OCI-LY7 (cell line): Measurements from ENCODE around the gene NBEA. TPM values are rescaled to one million over a fixed set of nuclear protein-coding genes. Genes with fewer than 3 reads are reported as not detected.

Experiments used
- BruUV-seq: library from RNA; stranded (reverse); fragments of 400-500 nt; replicated peaks from 2 replicates; lab custom pipeline; 2021; lab: Mats Ljungman, UMichigan
- CTCF ChIA-PET: fragments of 300-600 bp; sonication (Branson Sonifier 250); formaldehyde crosslinking; loops from one replicate; lab custom pipeline; 2022; ENCODE audit warnings: antibody characterized with exemption; ENCODE audit not compliant: unreplicated experiment; lab: Charles Lee
- POLR2A ChIA-PET: fragments of 300-600 bp; sonication (Branson Sonifier 250); formaldehyde crosslinking; loops from one replicate; lab custom pipeline; 2022; ENCODE audit warnings: antibody characterized with exemption; lab: Charles Lee
- DNase-seq: peaks from one replicate; pipeline ENCODE4 v3.0.0-alpha.2; 2015; ENCODE audit warnings: low spot score
- H2AFZ ChIP-seq: fragments of 200-600 bp; sonication (generic), shearing (Covaris generic); 2 replicates; pipeline ENCODE4 v1.6.1; 2014; ENCODE audit warnings: mild to moderate bottlenecking, antibody characterized with exemption, low read length, moderate library complexity
- H3K27ac ChIP-seq: fragments of 200-600 bp; sonication (generic); 2 replicates; pipeline ENCODE4 v1.5.1; 2014; ENCODE audit warnings: mixed run types, low read depth, mild to moderate bottlenecking, moderate library complexity, low read length, inconsistent platforms; ENCODE audit not compliant: poor library complexity, severe bottlenecking
- H3K36me3 ChIP-seq: fragments of 200-600 bp; sonication (generic); 2 replicates; pipeline ENCODE4 v1.6.1; 2014; ENCODE audit warnings: mild to moderate bottlenecking, antibody characterized with exemption, low read length, moderate library complexity, mixed read lengths; ENCODE audit not compliant: insufficient read depth
- H3K4me1 ChIP-seq: fragments of 200-600 bp; sonication (generic); 2 replicates; pipeline ENCODE4 v1.5.1; 2014; ENCODE audit warnings: mild to moderate bottlenecking, low read length; ENCODE audit not compliant: insufficient read depth, poor library complexity, severe bottlenecking
- H3K4me2 ChIP-seq: fragments of 200-600 bp; sonication (generic); 2 replicates; pipeline ENCODE4 v1.6.1; 2014; ENCODE audit warnings: mild to moderate bottlenecking, low read length
- H3K4me3 ChIP-seq: fragments of 200-600 bp; sonication (generic); 2 replicates; pipeline ENCODE4 v1.5.1; 2014; ENCODE audit warnings: mild to moderate bottlenecking, low read depth, low read length; ENCODE audit not compliant: poor library complexity, severe bottlenecking
- H3K79me2 ChIP-seq: fragments of 200-600 bp; sonication (generic); 2 replicates; pipeline ENCODE4 v1.6.1; 2016; ENCODE audit warnings: low read depth, mild to moderate bottlenecking, low read length, moderate library complexity, mixed read lengths; ENCODE audit not compliant: insufficient read depth
- H3K9me2 ChIP-seq: fragments of 200-600 bp; sonication (generic); 2 replicates; pipeline ENCODE4 v1.6.1; 2016; ENCODE audit warnings: mild to moderate bottlenecking, low read length, mixed read lengths; ENCODE audit not compliant: insufficient read depth
- H3K9me3 ChIP-seq: fragments of 200-600 bp; sonication (generic); 2 replicates; pipeline ENCODE4 v1.6.1; 2014; ENCODE audit warnings: mild to moderate bottlenecking, mixed run types, low read length, mixed read lengths
- H4K20me1 ChIP-seq: fragments of 200-600 bp; sonication (generic); 2 replicates; pipeline ENCODE4 v1.6.1; 2014; ENCODE audit warnings: mild to moderate bottlenecking, antibody characterized with exemption, low read length, moderate library complexity, mixed read lengths; ENCODE audit not compliant: insufficient read depth
- CTCF ChIP-seq: fragments of 200-600 bp; sonication (generic); conservative IDR thresholded peaks from 2 replicates; pipeline ENCODE4 v1.5.1; 2014; ENCODE audit warnings: mild to moderate bottlenecking, antibody characterized with exemption, low read length, moderate library complexity, mixed read lengths
- EZH2phosphoT487 ChIP-seq: fragments of 200-600 bp; sonication (generic); IDR thresholded peaks from 2 replicates; pipeline ENCODE4 v1.6.1; 2018; ENCODE audit warnings: low read depth, borderline replicate concordance, mild to moderate bottlenecking, mixed run types, antibody characterized with exemption, low read length, moderate library complexity, mixed read lengths
- intact Hi-C: fragments of 100-400 bp; cut with micrococcal nuclease; formaldehyde crosslinking; loops from one replicate; pipeline ENCODE4 v1.10.0; 2022; ENCODE audit not compliant: unreplicated experiment
- total RNA-seq, 2 experiments: library from RNA; depleted of rRNA in 1 of 2; stranded (reverse); fragments of >200 nt in 1 of 2; shearing (Covaris generic) in 1 of 2; gene quantifications; 2 replicates each; pipeline ENCODE4 v1.2.3, GENCODE V29; 2014 to 2022

NBEA gene
- total RNA-seq, 2 experiments from 2014 or later: 3.6 to 11.0 TPM

GRCh38 chr13:35473802-35474201 lies 531.7 kb downstream of the NBEA start:
- ChIA-PET CTCF (no interaction called here), POLR2A (interaction anchor here (0.6 to 0.7 kb wide), 2 partner anchors 15 to 20 kb away, joined by 3 to 4 read pairs; no protein-coding TSS in a partner anchor)
- TF ChIP-seq CTCF (no peak), EZH2phosphoT487 (no peak)
- Histone ChIP-seq H3K79me2 (no peaks in the 10 kb centered on the region), H3K9me2 (no peaks in the 10 kb centered on the region), H4K20me1 (no peaks in the 10 kb centered on the region), H3K9me3 (no peaks in the 10 kb centered on the region), H3K4me1 (no peaks in the 10 kb centered on the region), H3K27ac (no peak overlapping the region), H3K36me3 (no peaks in the 10 kb centered on the region), H3K4me3 (no peak overlapping the region), H3K4me2 (no peak overlapping the region), H2AFZ (no peak overlapping the region)
- intact Hi-C loops: no loop called here
- DNase-seq: no peak
- BruUV-seq: no TSS peak

GRCh38 chr13:35474496-35475211 lies 532.6 kb downstream of the NBEA start:
- intact Hi-C loops: no loop called here
- no TSS peak for BruUV-seq
- no peak for TF ChIP-seq CTCF
- no peak for TF ChIP-seq EZH2phosphoT487
- no peak overlapping the region for H2AFZ ChIP-seq
- no peak for DNase-seq
- no peaks in the 10 kb centered on the region for H3K79me2 ChIP-seq
- H4K20me1 ChIP-seq: no peaks in the 10 kb centered on the region
- no peaks in the 10 kb centered on the region for H3K9me3 ChIP-seq
- CTCF ChIA-PET: no interaction called here
- H3K4me3 ChIP-seq: no peak overlapping the region
- H3K9me2 ChIP-seq: no peaks in the 10 kb centered on the region
- H3K36me3 ChIP-seq: no peaks in the 10 kb centered on the region
- POLR2A ChIA-PET: no interaction called here
- H3K4me1 ChIP-seq: no peaks in the 10 kb centered on the region
- H3K4me2 ChIP-seq: no peak overlapping the region
- H3K27ac ChIP-seq: no peak overlapping the region

GRCh38 chr13:35475212-35475959 lies 533.3 kb downstream of the NBEA start:
- intact Hi-C loops: no loop called here
- Histone ChIP-seq H3K4me3 (no peak overlapping the region), H3K79me2 (no peaks in the 10 kb centered on the region), H4K20me1 (no peaks in the 10 kb centered on the region), H3K9me3 (no peaks in the 10 kb centered on the region), H3K27ac (no peak overlapping the region), H2AFZ (no peak overlapping the region), H3K4me2 (peak overlapping the region; percentile 12; the same call in 1 of the 2 replicates), H3K36me3 (no peaks in the 10 kb centered on the region), H3K4me1 (no peaks in the 10 kb centered on the region), H3K9me2 (no peaks in the 10 kb centered on the region)
- TF ChIP-seq EZH2phosphoT487 (no peak), CTCF (no peak)
- no peak for DNase-seq
- ChIA-PET CTCF (no interaction called here), POLR2A (no interaction called here)
- BruUV-seq: no TSS peak
